DOHH2 (cell line): ENCODE data around the gene COQ9.

Experiments used
- H3F3A ChIP-seq: fragments of 200-600 bp; sonication (generic), shearing (Covaris generic); 2 replicates; pipeline ENCODE4 v1.6.0; 2016; ENCODE audit warnings: antibody characterized with exemption, mild to moderate bottlenecking; ENCODE audit not compliant: control insufficient read depth, insufficient read depth
- H3K27ac ChIP-seq: fragments of 200-600 bp; sonication (generic); 2 replicates; pipeline ENCODE4 v1.5.1; 2014; ENCODE audit warnings: low read depth, mild to moderate bottlenecking, low read length, moderate library complexity
- H3K27me3 ChIP-seq: fragments of 200-600 bp; sonication (generic); 2 replicates; pipeline ENCODE4 v1.6.1; 2014; ENCODE audit warnings: mild to moderate bottlenecking, low read length, mixed read lengths; ENCODE audit not compliant: control insufficient read depth
- H3K36me3 ChIP-seq: fragments of 200-600 bp; sonication (generic); 2 replicates; pipeline ENCODE4 v1.6.1; 2014; ENCODE audit warnings: mild to moderate bottlenecking, low read length, moderate library complexity, mixed read lengths; ENCODE audit not compliant: control insufficient read depth
- H3K4me1 ChIP-seq: fragments of 200-600 bp; sonication (generic); 2 replicates; pipeline ENCODE4 v1.6.1; 2014; ENCODE audit warnings: mild to moderate bottlenecking, low read length, mixed read lengths; ENCODE audit not compliant: control insufficient read depth
- H3K4me2 ChIP-seq: fragments of 200-600 bp; sonication (generic); 2 replicates; pipeline ENCODE4 v1.6.0; 2014; ENCODE audit warnings: mild to moderate bottlenecking, low read length, moderate library complexity
- H3K4me3 ChIP-seq: fragments of 200-600 bp; sonication (generic); 2 replicates; pipeline ENCODE4 v1.5.1; 2014; ENCODE audit warnings: mild to moderate bottlenecking, low read length, mixed read lengths
- H3K79me2 ChIP-seq: fragments of 200-600 bp; sonication (generic); 2 replicates; pipeline ENCODE4 v1.6.1; 2014; ENCODE audit warnings: mild to moderate bottlenecking, low read length, mixed read lengths; ENCODE audit not compliant: control insufficient read depth
- H3K9me2 ChIP-seq: fragments of 200-600 bp; sonication (generic); replicated peaks from 2 replicates; pipeline ENCODE4 v1.6.1; 2014; ENCODE audit warnings: mild to moderate bottlenecking, low read length, mixed read lengths; ENCODE audit not compliant: control insufficient read depth
- H3K9me3 ChIP-seq: fragments of 200-600 bp; sonication (generic); 2 replicates; pipeline ENCODE4 v1.6.1; 2014; ENCODE audit warnings: antibody characterized with exemption, low read length, mixed read lengths; ENCODE audit not compliant: control insufficient read depth, insufficient read depth
- H4K20me1 ChIP-seq: fragments of 200-600 bp; sonication (generic); 2 replicates; pipeline ENCODE4 v1.6.0; 2014; ENCODE audit warnings: low read depth, mild to moderate bottlenecking, antibody characterized with exemption, low read length, moderate library complexity; ENCODE audit not compliant: control insufficient read depth, insufficient read depth
- CTCF ChIP-seq: fragments of 200-600 bp; sonication (generic); IDR thresholded peaks from one replicate; pipeline ENCODE4 v1.5.1; 2014; ENCODE audit warnings: antibody characterized with exemption, mild to moderate bottlenecking, low read depth, low read length; ENCODE audit not compliant: poor library complexity, severe bottlenecking
- EZH2phosphoT487 ChIP-seq: fragments of 200-600 bp; sonication (generic); IDR thresholded peaks from 2 replicates; pipeline ENCODE4 v1.6.1; 2017; ENCODE audit warnings: borderline replicate concordance, mild to moderate bottlenecking, antibody characterized with exemption, low read length, moderate library complexity, mixed read lengths

The COQ9 gene

GRCh38 chr16:57504001-57504400 is 56.7 kb downstream of the COQ9 start:
- Histone ChIP-seq H3K4me1 (no peaks in the 10 kb centered on the region), H3K27me3 (peaks cover 53% of the 10 kb centered on the region), H3K4me2 (no peak overlapping the region), H3K27ac (no peak overlapping the region), H4K20me1 (no peaks in the 10 kb centered on the region), H3K9me3 (no peaks in the 10 kb centered on the region), H3K79me2 (no peaks in the 10 kb centered on the region), H3F3A (no peaks in the 10 kb centered on the region), H3K4me3 (no peak overlapping the region), H3K9me2 (no peaks in the 10 kb centered on the region), H3K36me3 (no peaks in the 10 kb centered on the region)
- TF ChIP-seq CTCF (no peak), EZH2phosphoT487 (no peak)

- no peaks in the 10 kb centered on the region for H3K36me3 ChIP-seq
- peaks cover 51% of the 10 kb centered on the region for H3K27me3 ChIP-seq
- TF ChIP-seq CTCF: no peak
- no peak for TF ChIP-seq EZH2phosphoT487
- no peak overlapping the region for H3K4me3 ChIP-seq
- no peaks in the 10 kb centered on the region for H3K4me1 ChIP-seq
- no peak overlapping the region for H3K4me2 ChIP-seq
- H3K79me2 ChIP-seq: no peaks in the 10 kb centered on the region
- no peaks in the 10 kb centered on the region for H3K9me2 ChIP-seq
- H3F3A ChIP-seq: no peaks in the 10 kb centered on the region
- no peak overlapping the region for H3K27ac ChIP-seq
- no peaks in the 10 kb centered on the region for H3K9me3 ChIP-seq
- no peaks in the 10 kb centered on the region for H4K20me1 ChIP-seq
Measured at GRCh38 chr16:57504491-57504890, 57.2 kb downstream of the COQ9 start.

GRCh38 chr16:57505169-57505568 is 57.9 kb downstream of the COQ9 start:
- Histone ChIP-seq H3K27me3 (peaks cover 50% of the 10 kb centered on the region), H3K27ac (no peak overlapping the region), H3K9me2 (no peaks in the 10 kb centered on the region), H3K9me3 (no peaks in the 10 kb centered on the region), H3K36me3 (no peaks in the 10 kb centered on the region), H3F3A (no peaks in the 10 kb centered on the region), H3K79me2 (no peaks in the 10 kb centered on the region), H3K4me1 (no peaks in the 10 kb centered on the region), H3K4me3 (no peak overlapping the region), H4K20me1 (no peaks in the 10 kb centered on the region), H3K4me2 (no peak overlapping the region)
- TF ChIP-seq EZH2phosphoT487 (no peak), CTCF (no peak)
